ENCODE results near the gene POLE2. TPM values are rescaled to one million over a fixed set of nuclear protein-coding genes. Genes with fewer than 3 reads are reported as not detected.

The POLE2 gene
- total and polyA plus RNA-seq, 2 of the 13 experiments (the other 11 are each of a cell fraction or from before 2014, with no cell fraction given), result 16.6 to 37.0 TPM

GRCh38 chr14:49598485-49599300 is 89.3 kb downstream of the POLE2 start, which contains the start of gene LRR1 (continued):
- TF ChIP-seq, protein P1, sequence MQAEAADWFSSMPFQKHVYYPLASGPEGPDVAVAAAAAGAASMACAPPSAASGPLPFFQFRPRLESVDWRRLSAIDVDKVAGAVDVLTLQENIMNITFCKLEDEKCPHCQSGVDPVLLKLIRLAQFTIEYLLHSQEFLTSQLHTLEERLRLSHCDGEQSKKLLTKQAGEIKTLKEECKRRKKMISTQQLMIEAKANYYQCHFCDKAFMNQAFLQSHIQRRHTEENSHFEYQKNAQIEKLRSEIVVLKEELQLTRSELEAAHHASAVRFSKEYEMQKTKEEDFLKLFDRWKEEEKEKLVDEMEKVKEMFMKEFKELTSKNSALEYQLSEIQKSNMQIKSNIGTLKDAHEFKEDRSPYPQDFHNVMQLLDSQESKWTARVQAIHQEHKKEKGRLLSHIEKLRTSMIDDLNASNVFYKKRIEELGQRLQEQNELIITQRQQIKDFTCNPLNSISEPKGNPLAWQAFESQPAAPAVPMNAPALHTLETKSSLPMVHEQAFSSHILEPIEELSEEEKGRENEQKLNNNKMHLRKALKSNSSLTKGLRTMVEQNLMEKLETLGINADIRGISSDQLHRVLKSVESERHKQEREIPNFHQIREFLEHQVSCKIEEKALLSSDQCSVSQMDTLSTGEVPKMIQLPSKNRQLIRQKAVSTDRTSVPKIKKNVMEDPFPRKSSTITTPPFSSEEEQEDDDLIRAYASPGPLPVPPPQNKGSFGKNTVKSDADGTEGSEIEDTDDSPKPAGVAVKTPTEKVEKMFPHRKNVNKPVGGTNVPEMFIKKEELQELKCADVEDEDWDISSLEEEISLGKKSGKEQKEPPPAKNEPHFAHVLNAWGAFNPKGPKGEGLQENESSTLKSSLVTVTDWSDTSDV (CRISPR knock-in tag; IDR thresholded peaks at IDR 0.05), result no peak
- TF ChIP-seq PHF8 (CRISPR knock-in tag; IDR thresholded peaks at IDR 0.05), result peak; percentile 82
- no peak for TF ChIP-seq USF2 (IDR thresholded peaks at IDR 0.05; ENCODE audit: low read depth, low read length)
- no peak for TF ChIP-seq USF2 (CRISPR knock-in tag; IDR thresholded peaks at IDR 0.05; ENCODE audit: borderline replicate concordance)
- peak; percentile 52; the same call in 1 of the 2 replicates for TF ChIP-seq ZBTB25 (CRISPR knock-in tag; IDR thresholded peaks at IDR 0.05)
- peak; percentile 76; the same call in 1 of the 2 replicates for TF ChIP-seq ZIK1 (CRISPR knock-in tag; IDR thresholded peaks at IDR 0.05; ENCODE audit: borderline replicate concordance, low read depth)
- peak; percentile 67; the same call in 1 of the 2 replicates for TF ChIP-seq ZMYM4 (CRISPR knock-in tag; IDR thresholded peaks at IDR 0.05)
- no peak for TF ChIP-seq GTF2F1 (IDR thresholded peaks at IDR 0.05; ENCODE audit: low read length)
- no peak for TF ChIP-seq ZNF276 (CRISPR knock-in tag; IDR thresholded peaks at IDR 0.05; ENCODE audit: low read depth)
- TF ChIP-seq ZNF766 (CRISPR knock-in tag; IDR thresholded peaks at IDR 0.05; ENCODE audit: borderline replicate concordance), result 0 out of 2 replicates have a peak, but pooled peaks have one; percentile 63
- TF ChIP-seq TMF1 (CRISPR knock-in tag; IDR thresholded peaks at IDR 0.05; ENCODE audit: low read depth), result peak; percentile 78
